ENCODE data around the gene SNPH.

The SNPH gene

DNA sequence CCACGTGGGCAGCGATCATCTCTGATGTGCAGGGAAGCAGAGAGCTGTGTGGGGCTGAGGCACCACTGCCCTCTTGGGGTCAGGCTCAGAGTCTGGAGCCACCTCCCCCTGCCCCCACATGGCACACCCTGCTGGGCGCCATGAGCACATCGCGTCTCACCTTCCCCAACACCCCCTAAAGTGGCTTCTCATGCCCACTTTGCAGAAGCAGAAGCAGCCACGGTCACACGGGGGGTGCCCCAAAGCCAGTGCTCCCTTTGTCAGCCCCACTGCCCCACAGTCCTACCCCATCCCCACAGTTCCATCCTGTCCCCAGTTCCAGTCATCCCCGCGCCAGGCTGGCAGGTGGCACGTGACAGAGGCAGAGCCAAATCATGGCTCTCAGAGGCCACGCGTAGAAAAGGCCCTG is 43.3 kb downstream of the SNPH start:
- H3K27ac ChIP-seq: no peak overlapping the region
- TF ChIP-seq, protein P1, sequence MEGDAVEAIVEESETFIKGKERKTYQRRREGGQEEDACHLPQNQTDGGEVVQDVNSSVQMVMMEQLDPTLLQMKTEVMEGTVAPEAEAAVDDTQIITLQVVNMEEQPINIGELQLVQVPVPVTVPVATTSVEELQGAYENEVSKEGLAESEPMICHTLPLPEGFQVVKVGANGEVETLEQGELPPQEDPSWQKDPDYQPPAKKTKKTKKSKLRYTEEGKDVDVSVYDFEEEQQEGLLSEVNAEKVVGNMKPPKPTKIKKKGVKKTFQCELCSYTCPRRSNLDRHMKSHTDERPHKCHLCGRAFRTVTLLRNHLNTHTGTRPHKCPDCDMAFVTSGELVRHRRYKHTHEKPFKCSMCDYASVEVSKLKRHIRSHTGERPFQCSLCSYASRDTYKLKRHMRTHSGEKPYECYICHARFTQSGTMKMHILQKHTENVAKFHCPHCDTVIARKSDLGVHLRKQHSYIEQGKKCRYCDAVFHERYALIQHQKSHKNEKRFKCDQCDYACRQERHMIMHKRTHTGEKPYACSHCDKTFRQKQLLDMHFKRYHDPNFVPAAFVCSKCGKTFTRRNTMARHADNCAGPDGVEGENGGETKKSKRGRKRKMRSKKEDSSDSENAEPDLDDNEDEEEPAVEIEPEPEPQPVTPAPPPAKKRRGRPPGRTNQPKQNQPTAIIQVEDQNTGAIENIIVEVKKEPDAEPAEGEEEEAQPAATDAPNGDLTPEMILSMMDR (conservative IDR thresholded peaks at IDR 0.05): no peak; the same call in 1 of the 2 replicates

DNA sequence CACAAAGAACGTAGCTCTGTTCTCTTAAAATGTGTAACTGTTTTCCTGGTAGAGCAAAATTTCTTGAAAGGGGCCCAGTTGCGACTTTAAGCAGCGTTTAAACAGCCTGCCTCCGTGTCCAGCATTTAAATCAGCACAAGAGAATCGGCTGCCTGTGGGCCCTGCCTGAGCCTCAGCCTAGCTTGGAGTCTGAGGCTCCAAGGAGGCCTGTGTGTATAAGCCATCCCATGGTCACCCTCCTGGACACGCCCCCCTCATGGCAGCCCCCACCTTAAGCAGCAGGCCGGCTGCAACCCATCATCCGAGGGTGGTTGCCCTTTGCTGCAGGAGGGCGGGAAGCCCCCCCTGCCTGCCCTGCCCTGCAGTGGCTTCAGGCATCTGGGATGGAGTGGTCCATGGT is 44.0 kb downstream of the SNPH start:
- no peak overlapping the region for H3K27ac ChIP-seq
- TF ChIP-seq, protein P1 (conservative IDR thresholded peaks at IDR 0.05): no peak

DNA sequence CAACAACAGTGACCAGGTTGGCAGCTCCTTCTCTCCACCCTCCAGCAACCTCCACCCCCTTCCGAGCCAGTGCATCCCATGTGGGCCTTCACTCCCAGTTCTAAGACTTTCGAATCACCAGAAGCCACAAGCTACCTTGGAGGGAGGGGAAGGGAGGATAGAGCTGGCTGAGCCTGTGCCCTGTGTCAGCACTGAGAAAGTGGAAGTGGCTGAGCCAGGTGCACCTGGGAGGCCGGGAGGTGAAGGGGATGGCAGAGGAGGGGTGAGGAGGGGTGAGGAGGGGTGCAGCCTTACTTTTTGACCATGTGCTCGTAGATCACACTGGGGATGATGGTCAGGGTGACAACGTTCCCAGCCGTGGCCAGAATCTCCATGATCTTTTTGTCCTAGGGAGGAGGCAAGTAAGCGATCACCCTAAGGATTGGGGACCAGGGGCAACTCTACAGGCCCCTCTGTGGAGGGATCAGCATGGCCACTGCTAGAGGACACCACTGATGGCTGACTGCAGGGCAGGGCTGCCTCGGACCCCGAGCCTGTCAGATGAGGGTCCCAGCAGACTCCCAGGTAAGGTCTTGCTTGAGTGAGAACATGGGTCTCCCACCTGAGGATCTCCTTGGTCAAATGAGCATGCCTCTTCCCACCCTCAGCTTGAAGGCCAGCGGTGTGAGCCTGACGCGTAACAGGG is 44.6 kb downstream of the SNPH start:
- no peak overlapping the region for H3K27ac ChIP-seq
- TF ChIP-seq, protein P1 (conservative IDR thresholded peaks at IDR 0.05): no peak

DNA sequence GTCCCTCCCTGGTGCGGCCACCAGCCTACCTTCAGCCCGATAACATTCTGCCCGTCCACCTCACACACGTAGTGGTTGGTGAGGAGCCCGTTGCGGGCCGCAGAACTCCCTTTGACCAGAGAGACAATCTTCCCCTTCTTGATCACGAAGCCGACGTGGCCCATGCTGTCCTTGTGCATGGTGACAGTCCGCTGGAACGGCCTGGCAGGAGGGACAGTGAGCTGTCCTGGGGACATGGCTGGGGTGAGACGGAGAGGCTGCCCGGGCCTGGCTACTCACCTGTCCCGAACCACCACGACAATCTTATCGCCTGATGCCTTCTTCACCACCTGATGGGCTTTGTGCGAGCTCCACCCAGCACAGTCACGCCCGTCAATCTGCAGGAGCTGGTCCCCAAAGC is 46.2 kb downstream of the SNPH start:
- TF ChIP-seq, protein P1 (conservative IDR thresholded peaks at IDR 0.05): no peak
- no peak overlapping the region for H3K27ac ChIP-seq

DNA sequence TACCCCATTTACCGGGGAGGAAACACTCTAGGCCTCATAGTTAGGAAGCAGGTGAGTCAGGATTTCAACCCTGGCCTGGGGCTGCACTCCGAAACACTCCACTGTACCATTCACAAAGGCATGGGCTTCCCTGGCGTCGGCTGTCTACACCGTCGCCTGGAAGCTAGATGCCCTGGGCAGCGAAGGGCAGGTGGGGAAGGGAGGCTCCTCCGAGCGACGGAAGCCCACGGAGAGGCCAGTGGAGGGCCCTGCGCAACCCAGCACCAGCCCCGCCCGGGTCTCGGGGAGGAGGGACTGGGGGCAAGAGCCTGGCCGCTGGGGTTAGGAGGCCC is 46.8 kb downstream of the SNPH start:
- no peak overlapping the region for H3K27ac ChIP-seq
- TF ChIP-seq, protein P1 (conservative IDR thresholded peaks at IDR 0.05): no peak

DNA sequence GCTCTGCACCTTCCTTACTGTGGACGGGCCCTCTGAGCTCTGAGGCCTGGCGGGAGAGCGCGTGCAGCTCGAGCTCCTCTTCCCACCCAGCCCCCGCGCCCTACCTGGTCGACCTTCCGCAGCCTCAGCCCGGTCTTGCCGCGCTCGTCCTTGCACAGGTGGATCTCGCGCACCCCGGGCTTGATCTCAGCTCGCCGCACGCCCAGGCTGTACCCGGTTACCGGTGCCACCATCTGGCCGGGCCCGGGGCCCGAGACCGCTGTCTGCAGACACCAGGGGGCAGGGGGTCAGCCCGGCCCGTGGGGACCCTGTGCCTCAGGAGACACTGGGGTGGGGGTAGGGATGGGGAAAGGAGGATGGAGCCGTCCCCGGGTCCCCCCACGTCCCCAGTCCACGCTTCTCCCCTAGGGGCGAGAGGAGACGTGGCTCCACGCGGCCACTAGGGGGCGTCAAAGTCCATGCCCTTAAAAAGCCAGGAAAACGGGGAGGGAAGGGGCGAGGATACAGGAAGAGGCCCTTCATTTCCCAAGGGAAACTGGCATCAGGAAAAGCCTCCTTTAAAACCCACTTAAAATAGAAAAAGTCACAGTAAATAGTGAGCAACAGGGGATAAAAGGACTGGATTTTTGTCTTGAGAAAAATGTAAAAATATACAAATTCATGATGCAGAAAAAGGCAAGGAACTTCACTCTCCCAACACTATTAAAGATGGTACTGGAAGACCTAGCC is 47.3 kb downstream of the SNPH start:
- H3K27ac ChIP-seq: peak overlapping the region; percentile 15; the same call in 1 of the 2 replicates
- TF ChIP-seq, protein P1 (conservative IDR thresholded peaks at IDR 0.05): peak; percentile 98

DNA sequence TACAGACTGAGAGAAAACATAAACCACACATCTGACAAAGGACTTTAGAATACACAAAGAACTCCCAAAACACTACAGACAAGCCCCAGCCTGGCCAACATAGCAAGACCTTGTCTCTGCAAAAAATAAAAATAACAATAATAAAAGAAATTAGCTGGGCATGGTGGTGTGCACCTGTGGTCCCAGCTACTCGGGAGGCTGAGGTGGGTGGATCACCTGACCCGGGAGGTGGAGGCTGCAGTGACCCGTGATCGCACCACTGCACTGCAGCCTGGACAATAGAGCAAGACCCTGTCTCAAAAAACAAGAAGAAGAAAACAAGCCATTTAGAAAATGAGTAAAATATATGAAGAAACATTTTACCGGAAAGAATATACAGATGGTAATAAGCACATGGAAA is 49.7 kb downstream of the SNPH start:
- TF ChIP-seq, protein P1 (conservative IDR thresholded peaks at IDR 0.05): no peak
- no peak overlapping the region for H3K27ac ChIP-seq
